Adrenal gland (tissue), 12 donors: ENCODE data around the gene MACROD2. TPM values are rescaled to one million over a fixed set of nuclear protein-coding genes. Genes with fewer than 3 reads are reported as not detected.

Source experiments
- DNase-seq, 7 donors: peaks; one replicate each; pipeline ENCODE4 v3.0.0-alpha.2; 2019 to 2020
- H3K27ac ChIP-seq, 5 donors: fragments of 200-600 bp; sonication (generic) in 4 of 5; 1 replicate in 3 of 5; 2 replicates in 2 of 5; pipeline versions ENCODE4 v1.5.1 to v1.8.0; 2016 to 2020; ENCODE audit warnings: mild to moderate bottlenecking in 1 of 5
- H3K27me3 ChIP-seq: fragments of 200-600 bp; 2 replicates; pipeline ENCODE4 v1.8.0; 2021
- H3K36me3 ChIP-seq, 2 donors: fragments of 200-600 bp; replicated peaks in 1 of 2; 1 replicate in 1 of 2; 2 replicates in 1 of 2; pipeline versions ENCODE4 v1.5.1 to v1.8.0; 2018 to 2022
- H3K4me1 ChIP-seq, 2 donors: fragments of 200-600 bp; replicated peaks in 1 of 2; 1 replicate in 1 of 2; 2 replicates in 1 of 2; pipeline versions ENCODE4 v1.5.1 to v1.8.0; 2018 to 2021
- H3K4me3 ChIP-seq, 4 donors: fragments of 200-600 bp; sonication (generic) in 3 of 4; one replicate each; pipeline ENCODE4 v1.5.1; 2016 to 2018
- H3K9me3 ChIP-seq, 3 donors: fragments of 200-600 bp; sonication (generic) in 1 of 3; replicated peaks in 1 of 3; 1 replicate in 2 of 3; 2 replicates in 1 of 3; pipeline versions ENCODE4 v1.5.1 to v1.8.0; 2016 to 2021
- CTCF ChIP-seq, 6 experiments: fragments of 450-650 bp in 4 of 6; fragments of 200-600 bp in 2 of 6; sonication (generic) in 1 of 6; IDR thresholded peaks; 1 replicate in 5 of 6; 2 replicates in 1 of 6; pipeline versions ENCODE4 v1.5.1 to v1.8.0; 2016 to 2021; ENCODE audit warnings: antibody characterized with exemption in 6 of 6, mild to moderate bottlenecking in 2 of 6, moderate library complexity in 1 of 6
- POLR2A ChIP-seq, 2 donors: fragments of 450-650 bp; IDR thresholded peaks; one replicate each; pipeline ENCODE4 v1.6.1; 2017; ENCODE audit warnings: antibody characterized with exemption in 2 of 2, mild to moderate bottlenecking in 2 of 2, moderate library complexity in 1 of 2
- WGBS, 4 donors: extraction: QIAGEN DNeasy Blood & Tissue Kit in 2 of 4; methylation state at CpG; one replicate each; pipeline versions ENCODE4 v1.1.5 to v1.1.7; 2013 to 2017; 5-methylcytosine and 5-hydroxymethylcytosine counted together
- intact Hi-C, 2 donors: fragments of 100-400 bp; cut with DNase I; formaldehyde crosslinking; loops; one replicate each; pipeline versions ENCODE4 v1.14.1 to v1.15.0; 2022 to 2023
- polyA plus RNA-seq, 3 donors: library from polyadenylated mRNA; stranded (reverse); fragments of 200-250 nt in 2 of 3; fragments of 350-450 nt in 1 of 3; fragmentation: Illumina TruSeq in 1 of 3; extraction: RNeasy Lipid Tissue Mini Kit (QIAGEN cat#74804) in 1 of 3; gene quantifications; one replicate each; pipeline ENCODE4 v1.2.3, GENCODE V29; 2013 to 2014
- total RNA-seq, 9 donors: library from RNA; depleted of rRNA in 4 of 9; stranded (reverse); fragments of >200 nt in 4 of 9; fragments of 120-200 nt in 1 of 9; fragmentation: NEBNext Ultra II Directional in 1 of 9; extraction: Animal tissue kit (Norgen Biotek cat#: 25700) in 1 of 9; gene quantifications; one replicate each; pipeline versions ENCODE4 v1.1.0 to v1.2.4, GENCODE V29; 2013 to 2023
- donor health status: healthy with polysubstance abuse.
- donor health status: Bipolar disorder and iron deficiency.
- donor health status: DM: yes; HTN: yes; CAD: no.
- donor health status: DM: no; HTN: no; CAD: no.
- donor health status: DM: no; HTN: no; CAD: no.
- donor health status: DM: yes; HTN: yes; CAD: no.

Gene MACROD2
- total and polyA plus RNA-seq, 12 donors, result 1.1 to 21.2 (median 6.4) TPM

GRCh38 chr20:14717134-14717999 is 722.1 kb downstream of the MACROD2 start:
- no peak overlapping the region for H3K27ac ChIP-seq
- no peaks in the 10 kb centered on the region for H3K27me3 ChIP-seq
- WGBS, 4 donors, result 71 to 87% (median 73%) methylated on average over 6 of the region's 6 CpGs
- no peak for DNase-seq
- TF ChIP-seq POLR2A (IDR thresholded peaks at IDR 0.05) (no peak), CTCF (IDR thresholded peaks at IDR 0.05) (no peak)
- no peaks in the 10 kb centered on the region for H3K36me3 ChIP-seq
- H3K4me3 ChIP-seq, result no peak overlapping the region
- no peaks in the 10 kb centered on the region for H3K4me1 ChIP-seq
- intact Hi-C loops, result no loop called here
- H3K9me3 ChIP-seq, result no peaks in the 10 kb centered on the region

DNA sequence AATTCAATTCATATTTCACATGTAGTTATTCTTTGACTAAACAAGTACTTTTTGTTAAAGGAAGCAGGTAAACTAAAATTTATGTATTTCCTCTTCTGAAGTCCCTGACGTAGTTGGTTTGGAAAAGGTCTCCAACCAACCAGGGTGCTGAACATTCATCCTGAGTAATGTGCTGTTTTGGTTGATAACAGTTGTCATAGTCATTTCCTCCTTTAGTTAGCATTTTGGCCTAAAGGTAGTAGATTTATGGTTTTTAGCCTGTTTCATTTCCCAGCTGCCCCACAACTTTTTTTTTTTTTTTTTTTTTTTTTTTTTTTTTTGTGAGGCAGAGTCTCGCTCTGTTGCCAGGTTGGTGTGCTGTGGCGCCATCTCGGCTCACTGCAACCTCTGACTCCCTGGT is 724.9 kb downstream of the MACROD2 start:
- WGBS, 4 donors, result 73 to 89% (median 75%) methylated on average over 1 to 4 of the region's 4 CpGs
- no peaks in the 10 kb centered on the region for H3K36me3 ChIP-seq
- DNase-seq, result peak in 1 of 7 donors; percentile 4
- no peaks in the 10 kb centered on the region for H3K4me1 ChIP-seq
- H3K9me3 ChIP-seq, result no peaks in the 10 kb centered on the region
- no peak overlapping the region for H3K4me3 ChIP-seq
- intact Hi-C loops, result no loop called here
- no peak for TF ChIP-seq CTCF (IDR thresholded peaks at IDR 0.05)
- TF ChIP-seq POLR2A (IDR thresholded peaks at IDR 0.05), result no peak
- no peaks in the 10 kb centered on the region for H3K27me3 ChIP-seq
- H3K27ac ChIP-seq, result no peak overlapping the region

DNA sequence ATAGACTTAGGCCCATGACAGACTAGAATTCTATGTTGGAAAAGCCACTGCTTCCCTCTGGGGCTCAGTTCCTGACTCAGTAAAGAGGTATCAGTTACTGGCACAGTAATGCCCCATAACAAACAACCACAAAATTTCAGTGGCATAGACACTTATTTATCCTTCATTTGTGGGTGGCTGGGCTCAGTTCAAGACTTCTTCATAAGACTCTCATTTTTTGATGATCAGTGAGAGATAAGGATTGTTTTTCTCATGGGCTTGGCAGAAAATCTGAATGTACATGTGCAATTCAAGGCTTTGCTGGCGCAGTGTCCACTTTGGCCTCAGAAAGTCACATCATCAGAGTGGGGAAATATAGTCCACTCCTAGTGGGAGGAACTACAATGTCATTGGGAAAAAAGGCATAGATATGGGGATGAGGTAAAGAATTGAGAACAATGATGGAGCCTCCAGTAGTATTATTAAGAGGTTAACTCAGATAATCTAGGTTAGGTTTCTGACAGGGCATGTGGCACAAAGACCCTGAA is 726.7 kb downstream of the MACROD2 start:
- H3K4me3 ChIP-seq, result no peak overlapping the region
- DNase-seq, result no peak
- no peaks in the 10 kb centered on the region for H3K27me3 ChIP-seq
- H3K36me3 ChIP-seq, result no peaks in the 10 kb centered on the region
- intact Hi-C loops, result no loop called here
- 75 to 95% (median 90%) methylated on average over 1 of the region's 1 CpG for WGBS, 4 donors
- H3K4me1 ChIP-seq, result no peaks in the 10 kb centered on the region
- no peak overlapping the region for H3K27ac ChIP-seq
- H3K9me3 ChIP-seq, result no peaks in the 10 kb centered on the region
- TF ChIP-seq CTCF (IDR thresholded peaks at IDR 0.05), result no peak
- no peak for TF ChIP-seq POLR2A (IDR thresholded peaks at IDR 0.05)

DNA sequence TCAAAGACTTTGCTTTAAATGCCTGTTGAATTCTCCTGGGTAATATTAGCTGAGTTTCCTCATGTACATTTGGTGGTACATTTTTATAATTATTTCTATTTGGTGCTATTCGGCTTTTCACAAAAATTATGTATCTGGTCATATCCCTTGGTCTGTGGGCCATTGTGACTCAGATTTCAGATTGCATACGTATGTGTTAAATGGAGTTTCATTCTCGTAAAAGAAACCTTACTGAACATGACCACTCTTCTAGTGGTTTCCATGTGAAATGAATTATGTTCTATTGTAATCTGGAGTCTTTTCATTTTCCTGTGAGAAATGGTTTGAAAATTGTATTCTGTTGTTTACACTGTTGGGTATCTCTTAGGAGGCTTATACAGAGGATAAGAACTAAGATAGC is 728.3 kb downstream of the MACROD2 start:
- Histone ChIP-seq H3K27me3 (no peaks in the 10 kb centered on the region), H3K4me3 (no peak overlapping the region), H3K4me1 (no peaks in the 10 kb centered on the region), H3K36me3 (no peaks in the 10 kb centered on the region), H3K9me3 (no peaks in the 10 kb centered on the region), H3K27ac (no peak overlapping the region)
- TF ChIP-seq POLR2A (IDR thresholded peaks at IDR 0.05), result no peak
- 85 to 96% (median 90%) methylated on average over 3 of the region's 3 CpGs for WGBS, 4 donors
- no peak for DNase-seq
- intact Hi-C loops, result no loop called here
